Astrocyte of the cerebellum (primary cell): Measurements from ENCODE around the gene MGAT4B.

Experiments
- DNase-seq: peaks from one replicate; pipeline ENCODE4 v3.0.0-alpha.2; 2011; ENCODE audit warnings: low read depth
- H3K4me3 ChIP-seq: 2 replicates; pipeline ENCODE4 v1.5.1; 2011; ENCODE audit warnings: mild to moderate bottlenecking, low read depth, low read length, moderate library complexity
- in situ Hi-C: cut with HindIII; loops from 2 replicates; pipeline ENCODE4 v1.10.0; 2017; ENCODE audit warnings: low sequenced_read_pairs
- TF ChIP-seq, protein P1 (sequence below): IDR thresholded peaks from 2 replicates; pipeline ENCODE4 v1.5.1; 2012; ENCODE audit warnings: low read length, low read depth, moderate library complexity, mild to moderate bottlenecking; ENCODE audit errors: missing control alignments

The MGAT4B gene

DNA sequence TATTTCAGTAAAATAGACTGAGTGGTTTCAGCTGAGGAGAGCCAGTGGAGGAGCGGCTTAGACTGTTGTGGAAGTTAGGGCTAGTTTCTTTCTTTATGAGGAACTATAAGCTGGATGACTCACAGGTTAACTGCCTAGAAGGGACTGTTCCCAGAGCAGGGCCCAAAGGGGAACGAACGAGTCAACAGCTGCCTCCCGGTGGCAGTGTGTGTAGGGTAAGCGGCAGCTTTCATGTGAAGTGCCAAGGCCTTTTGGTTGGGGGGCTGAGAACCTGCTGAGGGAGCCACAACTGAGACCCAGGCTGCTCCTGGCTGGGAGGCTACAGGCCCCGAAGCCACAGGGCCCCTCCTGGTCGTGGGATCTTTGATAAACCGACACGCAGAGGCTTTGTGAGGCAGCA, 21.0 kb upstream of the MGAT4B start:
- no peak overlapping the region for H3K4me3 ChIP-seq
- in situ Hi-C loops: loop anchor here (5.0 kb wide), 1 partner anchor 70 kb away; no protein-coding TSS in a partner anchor

DNA sequence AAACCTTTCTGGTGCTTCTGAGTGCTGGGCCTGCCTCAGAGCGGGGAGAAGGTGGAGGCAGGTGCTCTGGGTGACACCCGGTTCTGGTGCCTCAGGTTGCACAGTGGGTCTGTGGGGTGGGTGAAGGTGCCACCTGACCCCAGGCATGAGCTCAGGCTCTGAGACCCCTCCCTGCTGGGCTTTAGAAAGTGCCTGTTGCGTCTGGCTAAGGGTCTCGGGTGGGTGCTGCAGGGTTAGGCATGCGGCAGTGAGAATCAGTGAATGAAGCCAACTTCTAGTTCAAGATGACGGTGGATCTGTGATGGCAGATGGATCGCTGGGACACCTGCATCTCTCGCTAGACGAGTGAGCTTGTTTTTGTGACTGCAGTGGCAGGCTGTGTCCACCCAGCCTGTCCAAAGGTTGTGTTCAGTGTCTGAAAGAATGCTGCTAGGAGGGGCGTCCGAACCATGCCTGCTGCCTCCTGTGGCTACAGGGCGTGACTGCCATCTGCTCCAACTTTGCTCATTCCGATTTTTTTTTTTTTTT, 19.1 kb upstream of the MGAT4B start:
- H3K4me3 ChIP-seq: no peak overlapping the region
- in situ Hi-C loops: loop anchor here (5.0 kb wide), 1 partner anchor 68 kb away; no protein-coding TSS in a partner anchor
- DNase-seq: no peak
- TF ChIP-seq, protein P1, sequence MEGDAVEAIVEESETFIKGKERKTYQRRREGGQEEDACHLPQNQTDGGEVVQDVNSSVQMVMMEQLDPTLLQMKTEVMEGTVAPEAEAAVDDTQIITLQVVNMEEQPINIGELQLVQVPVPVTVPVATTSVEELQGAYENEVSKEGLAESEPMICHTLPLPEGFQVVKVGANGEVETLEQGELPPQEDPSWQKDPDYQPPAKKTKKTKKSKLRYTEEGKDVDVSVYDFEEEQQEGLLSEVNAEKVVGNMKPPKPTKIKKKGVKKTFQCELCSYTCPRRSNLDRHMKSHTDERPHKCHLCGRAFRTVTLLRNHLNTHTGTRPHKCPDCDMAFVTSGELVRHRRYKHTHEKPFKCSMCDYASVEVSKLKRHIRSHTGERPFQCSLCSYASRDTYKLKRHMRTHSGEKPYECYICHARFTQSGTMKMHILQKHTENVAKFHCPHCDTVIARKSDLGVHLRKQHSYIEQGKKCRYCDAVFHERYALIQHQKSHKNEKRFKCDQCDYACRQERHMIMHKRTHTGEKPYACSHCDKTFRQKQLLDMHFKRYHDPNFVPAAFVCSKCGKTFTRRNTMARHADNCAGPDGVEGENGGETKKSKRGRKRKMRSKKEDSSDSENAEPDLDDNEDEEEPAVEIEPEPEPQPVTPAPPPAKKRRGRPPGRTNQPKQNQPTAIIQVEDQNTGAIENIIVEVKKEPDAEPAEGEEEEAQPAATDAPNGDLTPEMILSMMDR: no peak

More for the DNA sequence above, 21.0 kb upstream of the MGAT4B start:
- DNase-seq: no peak
- TF ChIP-seq, protein P1: no peak

DNA sequence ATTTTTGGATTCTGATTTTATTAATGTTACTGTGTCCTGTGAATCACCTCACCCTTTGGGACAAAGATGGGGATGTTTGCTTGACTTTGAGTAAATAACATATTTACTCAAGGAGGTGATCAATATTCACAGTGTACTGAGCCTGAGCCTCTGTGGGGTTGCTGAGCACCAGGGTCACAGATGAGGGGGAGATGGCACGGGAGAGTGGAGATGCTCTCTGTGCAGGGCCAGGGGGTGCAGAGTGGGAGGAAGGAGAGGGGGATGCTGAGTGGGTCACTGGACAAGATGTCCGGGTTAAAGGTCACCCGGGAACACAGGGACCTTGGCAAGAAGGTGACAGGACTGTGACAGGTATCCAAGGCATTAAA, 18.1 kb upstream of the MGAT4B start:
- no peak for DNase-seq
- no peak overlapping the region for H3K4me3 ChIP-seq

DNA sequence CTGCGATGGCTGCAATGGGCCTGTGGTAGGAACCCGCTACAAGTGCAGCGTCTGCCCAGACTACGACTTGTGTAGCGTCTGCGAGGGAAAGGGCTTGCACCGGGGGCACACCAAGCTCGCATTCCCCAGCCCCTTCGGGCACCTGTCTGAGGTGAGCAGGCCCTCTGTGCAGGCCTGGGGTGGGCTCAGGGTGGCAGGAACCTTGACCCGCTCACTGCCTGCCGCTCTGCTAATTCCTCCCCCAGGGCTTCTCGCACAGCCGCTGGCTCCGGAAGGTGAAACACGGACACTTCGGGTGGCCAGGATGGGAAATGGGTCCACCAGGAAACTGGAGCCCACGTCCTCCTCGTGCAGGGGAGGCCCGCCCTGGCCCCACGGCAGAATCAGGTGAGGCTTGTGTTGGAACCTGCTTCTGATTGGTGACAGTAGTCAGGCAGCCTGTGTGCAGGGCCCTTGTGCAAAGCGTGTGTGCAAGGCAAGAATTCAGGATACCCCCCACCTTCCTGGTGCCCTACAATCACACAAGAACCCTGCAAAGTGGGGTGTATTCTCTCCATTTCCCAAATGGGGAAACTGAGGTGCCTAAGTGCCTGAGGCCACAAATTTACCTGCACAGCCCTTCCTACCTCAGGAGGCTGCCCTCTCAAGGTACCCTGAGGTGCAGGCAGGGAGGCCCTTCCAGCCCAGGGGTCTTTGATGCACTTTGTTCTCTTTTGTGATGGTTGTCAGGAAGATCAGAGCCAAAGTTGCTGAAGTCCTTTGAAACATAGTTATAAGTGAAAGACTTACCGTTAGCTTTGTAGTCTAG, 17.5 kb upstream of the MGAT4B start:
- in situ Hi-C loops: no loop called here

More for the DNA sequence above, 18.1 kb upstream of the MGAT4B start:
- TF ChIP-seq, protein P1: no peak
- in situ Hi-C loops: loop anchor here (5.0 kb wide), 1 partner anchor 67 kb away; no protein-coding TSS in a partner anchor

DNA sequence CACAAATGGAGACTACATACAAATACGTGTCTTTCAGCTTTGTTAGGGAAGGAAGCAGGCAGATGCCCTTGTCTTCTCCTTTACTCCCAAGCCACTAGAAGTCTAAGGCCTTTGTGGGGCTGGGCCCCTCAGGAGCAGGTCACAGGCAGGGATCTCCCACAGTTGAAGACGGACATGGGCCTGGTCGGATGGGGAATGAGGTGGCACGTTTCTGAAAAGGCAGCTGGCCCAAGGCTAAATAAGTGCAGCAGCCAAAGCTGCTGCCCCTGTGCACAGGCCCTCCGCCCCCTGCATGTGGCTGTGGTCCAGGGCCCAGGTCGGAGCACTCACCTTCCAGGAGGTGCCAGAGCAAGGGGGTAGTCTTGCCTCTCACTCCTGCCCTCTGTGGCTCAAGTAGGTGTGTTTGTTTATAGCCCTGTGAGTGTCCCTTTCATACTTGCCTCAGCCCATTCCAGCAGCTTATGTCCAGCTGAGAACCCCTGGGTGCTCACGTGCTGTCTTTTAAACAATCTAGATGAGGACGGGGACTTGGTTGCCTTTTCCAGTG, 15.9 kb upstream of the MGAT4B start:
- in situ Hi-C loops: no loop called here
- TF ChIP-seq, protein P1: no peak
- DNase-seq: no peak
- H3K4me3 ChIP-seq: peak overlapping the region; percentile 96

More for the DNA sequence above, 17.5 kb upstream of the MGAT4B start:
- TF ChIP-seq, protein P1: no peak
- DNase-seq: no peak
- H3K4me3 ChIP-seq: no peak overlapping the region

DNA sequence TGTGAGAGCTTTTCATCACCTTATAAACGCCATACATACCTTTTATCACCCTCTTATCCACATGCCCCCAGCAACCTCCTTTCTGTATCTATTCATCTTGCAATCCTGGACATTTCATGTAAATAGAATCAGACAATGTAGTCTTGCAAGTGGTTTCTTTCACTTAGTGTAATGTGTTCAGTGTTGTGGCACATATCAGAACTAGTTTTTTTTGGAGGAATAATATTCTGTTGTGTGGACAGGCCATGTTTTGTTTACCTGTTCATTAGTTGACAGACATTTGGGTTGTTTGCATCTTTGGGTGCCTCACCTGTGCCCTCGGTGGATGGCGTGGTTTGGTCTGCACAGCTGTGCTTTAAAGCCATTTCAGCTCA, 15.4 kb upstream of the MGAT4B start:
- H3K4me3 ChIP-seq: peak overlapping the region; percentile 96
- no peak for DNase-seq
- TF ChIP-seq, protein P1: no peak
- in situ Hi-C loops: no loop called here
